Heart left ventricle (tissue), 13 donors: ENCODE results near the gene MOGAT1.

Experiments used
- CTCF ChIP-seq, 12 donors: fragments of 200-600 bp; sonication (generic) in 4 of 12; IDR thresholded peaks; one replicate each; pipeline versions ENCODE4 v1.5.0 to v1.8.0; 2018 to 2022; ENCODE audit warnings: antibody characterized with exemption in 12 of 12, mild to moderate bottlenecking in 5 of 12
- POLR2A ChIP-seq, 2 donors: fragments of 450-650 bp; IDR thresholded peaks; one replicate each; pipeline ENCODE4 v1.6.1; 2017; ENCODE audit warnings: antibody characterized with exemption in 2 of 2, mild to moderate bottlenecking in 2 of 2, moderate library complexity in 2 of 2
- donor health status: ischemic (EF 13 %, LVEDD 7.1; RV severe dilation, severe dysfunction).
- donor health status: DM: no; HTN: yes; CAD: no.
- donor health status: DM: no; HTN: no; CAD: no.
- donor health status: ischemic (EF 25% LVEDD 6.9; RV normal size, moderate dysfunction).
- donor health status: ischemic (EF 25% LVEDD 5.7; RV mildly dilated, moderate dysfunction).
- donor health status: ischemic (EF 35%, LVEDD 5.7; RV mildly dilated, moderate dysfunction).
- donor health status: nonischemic (EF 11% LVEDD 7.7; RV severe dilation, severe dysfunction).
- donor health status: DM: yes; HTN: yes; CAD: no.
- donor health status: PGD.
- donor health status: ischemic (EF 29% LVEDD 5.4; RV normal size, mild dysfunction).
- donor health status: nonischemic (EF 23%, LVEDD 6.1; RV moderate dilation, normal function).

DNA sequence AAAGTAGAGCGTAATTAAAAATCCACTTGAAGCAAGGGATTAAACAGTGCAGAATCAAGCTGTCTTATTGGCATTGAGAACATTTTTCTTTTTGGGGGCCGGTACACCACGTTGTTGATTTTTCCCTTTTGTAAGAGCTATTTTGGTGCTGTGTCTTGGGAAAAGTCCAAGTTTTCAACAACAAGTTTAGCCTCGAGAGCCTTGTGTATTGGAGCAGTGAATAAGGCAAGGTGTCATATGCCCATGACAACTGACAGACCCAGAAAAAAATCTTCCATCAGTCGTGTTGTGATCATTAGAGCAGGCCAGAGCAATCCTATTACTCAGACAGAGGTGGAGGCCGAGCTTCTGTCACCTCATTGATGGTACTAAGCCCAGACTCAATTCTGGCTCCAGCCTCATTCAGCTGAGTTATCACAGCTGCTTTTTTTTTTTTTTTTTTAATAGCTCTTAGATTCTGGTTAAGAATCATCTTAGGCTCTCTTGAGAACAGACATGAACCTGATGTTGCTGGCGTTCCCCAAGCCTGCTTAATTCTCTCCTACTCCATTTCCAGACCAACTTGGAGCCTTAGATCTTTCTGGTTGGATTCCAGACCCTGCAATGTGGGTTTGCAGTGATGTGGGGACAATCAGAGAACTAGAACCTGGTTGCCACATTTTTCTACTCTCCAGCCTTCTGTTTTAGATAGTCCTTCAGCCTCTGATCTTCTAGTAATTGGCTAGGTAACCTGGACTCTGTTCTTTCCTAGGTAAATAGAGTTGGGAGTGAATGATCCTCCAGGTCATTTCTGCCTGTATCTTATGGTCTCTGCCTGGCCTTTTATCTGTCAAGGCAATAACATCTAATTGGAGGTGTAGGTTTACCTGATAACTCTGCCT lies 43.1 kb downstream of the MOGAT1 start:
- no peak for TF ChIP-seq CTCF (IDR thresholded peaks at IDR 0.05)
- TF ChIP-seq POLR2A (IDR thresholded peaks at IDR 0.05) = no peak
